Measurements from ENCODE around the gene TYK2. TPM values are rescaled to one million over a fixed set of nuclear protein-coding genes. Genes with fewer than 3 reads are reported as not detected.
"Not testable (repeated sequence)": the region's sequence is repeated elsewhere in the genome, so short reads cannot be mapped to it uniquely, and the experiment has no call there.

TYK2 gene
- total and polyA plus RNA-seq, 2 experiments from 2014 or later: 126 to 142 TPM

DNA sequence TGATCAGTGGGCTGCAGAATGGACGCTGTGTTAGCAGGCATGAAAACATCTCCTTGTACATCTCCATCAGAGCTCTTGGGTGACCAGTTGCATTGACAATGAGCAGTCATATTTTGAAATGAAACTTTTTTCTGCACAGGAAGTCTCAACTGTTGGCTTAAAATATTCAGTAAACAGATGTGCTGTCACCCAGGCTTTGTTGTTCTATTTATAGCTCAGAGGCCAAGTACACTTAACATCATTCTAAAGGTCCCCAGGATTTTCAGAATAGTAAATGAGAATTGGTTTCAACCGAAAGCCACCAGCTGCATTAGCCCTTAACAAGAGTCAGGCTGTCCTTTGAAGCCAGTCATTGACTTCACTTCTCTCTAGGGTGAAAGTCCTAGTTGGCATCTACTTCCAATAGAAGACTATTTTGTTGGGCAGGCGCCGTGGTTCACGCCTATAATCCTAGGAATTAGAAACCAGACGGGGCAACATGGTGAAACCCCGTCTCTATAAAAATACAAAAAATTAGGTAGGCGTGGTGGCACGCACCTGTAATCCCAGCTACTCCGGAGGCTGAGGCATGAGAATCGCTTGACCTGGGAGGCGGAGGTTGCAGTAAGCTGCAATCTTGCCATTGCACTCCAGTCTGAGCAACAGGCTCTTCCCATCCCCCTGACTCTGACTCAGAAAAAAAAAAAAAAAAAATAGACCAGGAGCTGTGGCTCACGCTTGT is 32.0 kb upstream of the TYK2 start:
- Histone ChIP-seq H3K27me3 (peaks cover 18% of the 10 kb centered on the region), H3K27ac (no peak overlapping the region), H3K9me3 (ENCODE audit: low read depth) (no peaks in the 10 kb centered on the region), H3K4me3 (no peak overlapping the region), H3K36me3 (no peaks in the 10 kb centered on the region), H3K4me1 (ENCODE audit: low read depth) (peaks cover 4% of the 10 kb centered on the region)
- TF ChIP-seq, protein P1, sequence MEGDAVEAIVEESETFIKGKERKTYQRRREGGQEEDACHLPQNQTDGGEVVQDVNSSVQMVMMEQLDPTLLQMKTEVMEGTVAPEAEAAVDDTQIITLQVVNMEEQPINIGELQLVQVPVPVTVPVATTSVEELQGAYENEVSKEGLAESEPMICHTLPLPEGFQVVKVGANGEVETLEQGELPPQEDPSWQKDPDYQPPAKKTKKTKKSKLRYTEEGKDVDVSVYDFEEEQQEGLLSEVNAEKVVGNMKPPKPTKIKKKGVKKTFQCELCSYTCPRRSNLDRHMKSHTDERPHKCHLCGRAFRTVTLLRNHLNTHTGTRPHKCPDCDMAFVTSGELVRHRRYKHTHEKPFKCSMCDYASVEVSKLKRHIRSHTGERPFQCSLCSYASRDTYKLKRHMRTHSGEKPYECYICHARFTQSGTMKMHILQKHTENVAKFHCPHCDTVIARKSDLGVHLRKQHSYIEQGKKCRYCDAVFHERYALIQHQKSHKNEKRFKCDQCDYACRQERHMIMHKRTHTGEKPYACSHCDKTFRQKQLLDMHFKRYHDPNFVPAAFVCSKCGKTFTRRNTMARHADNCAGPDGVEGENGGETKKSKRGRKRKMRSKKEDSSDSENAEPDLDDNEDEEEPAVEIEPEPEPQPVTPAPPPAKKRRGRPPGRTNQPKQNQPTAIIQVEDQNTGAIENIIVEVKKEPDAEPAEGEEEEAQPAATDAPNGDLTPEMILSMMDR (IDR thresholded peaks at IDR 0.05; ENCODE audit: low read depth, low read length): no peak
- DNase-seq (ENCODE audit: low read depth in 1 of 2, low spot score in 1 of 2): no peak

DNA sequence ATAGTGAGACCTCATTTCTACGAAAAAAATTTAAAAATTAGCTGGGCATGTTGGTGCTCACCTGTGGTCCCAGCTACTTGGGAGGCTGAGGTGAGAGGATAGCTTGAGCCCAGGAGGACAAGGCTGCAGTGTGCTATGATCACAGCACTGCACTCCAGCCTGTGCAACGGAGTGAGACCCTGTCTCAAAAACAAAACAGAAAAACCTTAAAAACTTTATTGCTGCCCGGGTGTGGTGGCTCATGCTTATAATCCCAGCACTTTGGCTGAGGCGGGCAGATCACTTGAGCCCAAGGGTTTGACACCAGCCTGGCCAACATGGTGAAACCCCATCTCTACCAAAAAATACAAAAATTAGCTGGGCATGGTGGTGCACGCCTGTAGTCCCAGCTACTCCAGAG is 30.9 kb upstream of the TYK2 start:
- H3K27ac ChIP-seq; H3K36me3 ChIP-seq; H3K4me3 ChIP-seq; DNase-seq (ENCODE audit: low read depth in 1 of 2, low spot score in 1 of 2); H3K4me1 ChIP-seq (ENCODE audit: low read depth); H3K9me3 ChIP-seq (ENCODE audit: low read depth): not testable (repeated sequence)
- H3K27me3 ChIP-seq: peaks cover 23% of the 10 kb centered on the region

DNA sequence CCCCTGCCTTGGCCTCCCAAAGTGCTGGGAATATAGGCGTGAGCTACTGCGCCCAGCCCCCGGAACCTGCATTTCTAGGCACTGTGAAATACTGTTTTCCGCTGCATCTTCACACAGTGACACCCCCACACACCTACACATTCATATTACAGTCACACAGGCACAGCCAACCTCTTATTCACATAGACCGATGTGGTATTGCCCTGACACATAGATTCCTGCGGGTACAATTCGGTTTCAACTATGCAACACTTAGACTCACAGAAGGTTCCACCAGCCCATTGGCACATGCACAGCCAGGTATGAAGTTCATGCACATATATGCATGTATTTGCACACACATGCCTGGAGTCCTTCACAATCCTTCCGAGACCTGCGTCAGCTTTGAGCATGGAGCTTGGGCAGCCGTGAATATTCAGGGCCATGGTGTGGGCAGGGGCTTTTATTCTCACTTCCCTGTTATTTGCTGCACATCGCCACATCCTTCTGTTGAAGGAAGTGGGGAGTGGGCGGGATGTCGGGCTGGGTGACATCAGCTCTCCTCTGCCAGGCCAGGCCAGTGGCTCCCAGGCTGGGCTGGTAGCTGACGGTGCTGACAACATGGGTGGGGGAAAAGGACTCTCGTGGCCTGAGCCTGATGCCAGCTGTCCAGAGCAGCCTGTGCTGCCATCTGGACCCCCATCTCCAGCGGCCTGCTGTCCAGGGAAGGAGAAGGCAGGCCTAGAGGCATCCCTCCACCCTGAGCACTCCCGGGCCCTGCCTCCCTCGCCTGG is 28.3 kb upstream of the TYK2 start:
- peaks cover 4% of the 10 kb centered on the region for H3K4me1 ChIP-seq (ENCODE audit: low read depth)
- no peak for DNase-seq (ENCODE audit: low read depth in 1 of 2, low spot score in 1 of 2)
- H3K27ac ChIP-seq: no peak overlapping the region
- no peaks in the 10 kb centered on the region for H3K36me3 ChIP-seq
- peaks cover 41% of the 10 kb centered on the region for H3K27me3 ChIP-seq
- no peak overlapping the region for H3K4me3 ChIP-seq
- no peaks in the 10 kb centered on the region for H3K9me3 ChIP-seq (ENCODE audit: low read depth)
- TF ChIP-seq, protein P1 (IDR thresholded peaks at IDR 0.05; ENCODE audit: low read depth, low read length): no peak

DNA sequence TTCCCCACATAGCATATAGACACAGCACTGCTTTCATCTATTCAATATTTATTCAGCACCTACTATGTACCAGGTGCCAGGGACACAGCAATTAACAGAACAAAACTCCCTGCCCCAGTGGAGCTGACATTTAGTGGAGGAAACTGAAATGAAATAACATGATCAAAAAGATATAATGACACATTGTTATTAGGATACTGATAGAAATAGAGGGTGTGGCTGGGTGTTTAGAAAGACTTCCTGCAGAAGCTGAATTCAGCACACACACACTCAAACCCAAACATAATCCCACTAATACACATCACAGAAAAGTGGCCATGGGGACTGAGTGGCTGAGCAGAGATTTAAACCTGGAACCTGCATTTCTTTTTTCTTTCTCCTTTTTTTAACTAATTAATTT is 26.7 kb upstream of the TYK2 start:
- Histone ChIP-seq H3K27ac (no peak overlapping the region), H3K4me1 (ENCODE audit: low read depth) (no peaks in the 10 kb centered on the region), H3K4me3 (no peak overlapping the region), H3K9me3 (ENCODE audit: low read depth) (no peaks in the 10 kb centered on the region), H3K36me3 (no peaks in the 10 kb centered on the region), H3K27me3 (peaks cover 41% of the 10 kb centered on the region)
- no peak for DNase-seq (ENCODE audit: low read depth in 1 of 2, low spot score in 1 of 2)
- TF ChIP-seq, protein P1 (IDR thresholded peaks at IDR 0.05; ENCODE audit: low read depth, low read length): no peak

DNA sequence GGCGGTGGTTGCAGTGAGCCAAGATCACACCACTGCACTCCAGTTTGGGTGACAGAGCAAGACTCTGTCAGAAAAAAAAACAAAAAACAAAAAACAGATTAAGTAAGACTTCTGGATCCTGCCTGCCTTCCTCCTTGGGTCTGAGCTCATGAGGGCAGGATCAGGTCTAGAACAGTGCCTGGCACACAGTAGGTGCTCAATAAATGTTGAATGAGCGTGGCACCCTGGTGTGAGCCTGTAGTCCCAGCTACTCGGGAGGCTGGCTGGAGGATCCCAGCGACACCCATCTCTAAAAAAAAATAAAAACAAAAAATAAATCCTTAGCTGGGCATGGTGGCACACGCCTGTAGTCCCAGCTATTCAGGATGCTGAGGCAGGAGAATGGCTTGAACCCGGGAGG is 25.8 kb upstream of the TYK2 start:
- Histone ChIP-seq H3K4me3 (no peak overlapping the region), H3K27ac (no peak overlapping the region), H3K27me3 (peaks cover 41% of the 10 kb centered on the region), H3K4me1 (ENCODE audit: low read depth) (no peaks in the 10 kb centered on the region), H3K9me3 (ENCODE audit: low read depth) (no peaks in the 10 kb centered on the region), H3K36me3 (no peaks in the 10 kb centered on the region)
- TF ChIP-seq, protein P1 (IDR thresholded peaks at IDR 0.05; ENCODE audit: low read depth, low read length): no peak
- no peak for DNase-seq (ENCODE audit: low read depth in 1 of 2, low spot score in 1 of 2)
